Peyer's patch (tissue), 4 donors: ENCODE measurements around the gene CD37. TPM values are rescaled to one million over a fixed set of nuclear protein-coding genes. Genes with fewer than 3 reads are reported as not detected.
A peak's percentile ranks its signal among the peaks of the same experiment; 100 is the strongest.
"Not testable (repeated sequence)": the region's sequence is repeated elsewhere in the genome, so short reads cannot be mapped to it uniquely, and the experiment has no call there.

Experiments used
- DNase-seq, 3 donors: peaks; one replicate each; pipeline ENCODE4 v3.0.0-alpha.2; 2017 to 2019
- H3K27ac ChIP-seq, 4 donors: fragments of 200-600 bp; sonication (generic); one replicate each; pipeline ENCODE4 v1.5.1; 2016 to 2019
- H3K27me3 ChIP-seq, 2 donors: fragments of 200-600 bp; sonication (generic); one replicate each; pipeline ENCODE4 v1.5.1; 2019
- H3K36me3 ChIP-seq, 3 donors: fragments of 200-600 bp; sonication (generic); one replicate each; pipeline ENCODE4 v1.5.1; 2016 to 2019
- H3K4me1 ChIP-seq, 4 donors: fragments of 200-600 bp; sonication (generic); one replicate each; pipeline ENCODE4 v1.5.1; 2016 to 2019
- H3K4me3 ChIP-seq, 4 donors: fragments of 200-600 bp; sonication (generic); 1 replicate in 3 of 4; 2 replicates in 1 of 4; pipeline ENCODE4 v1.5.1; 2016 to 2019; ENCODE audit warnings: mild to moderate bottlenecking in 1 of 4
- H3K9me3 ChIP-seq, 4 donors: fragments of 200-600 bp; sonication (generic); one replicate each; pipeline ENCODE4 v1.5.1; 2016 to 2019; ENCODE audit warnings: mild to moderate bottlenecking in 1 of 4
- CTCF ChIP-seq, 6 experiments: fragments of 450-650 bp in 4 of 6; fragments of 200-600 bp in 2 of 6; sonication (generic) in 1 of 6; IDR thresholded peaks; one replicate each; pipeline ENCODE4 v1.5.1; 2017 to 2019; ENCODE audit warnings: antibody characterized with exemption in 6 of 6, mild to moderate bottlenecking in 3 of 6, moderate library complexity in 1 of 6
- POLR2A ChIP-seq, 2 donors: fragments of 450-650 bp; IDR thresholded peaks; one replicate each; pipeline ENCODE4 v1.5.1; 2017; ENCODE audit warnings: antibody characterized with exemption in 2 of 2, mild to moderate bottlenecking in 2 of 2, moderate library complexity in 2 of 2
- total RNA-seq, 4 donors: library from RNA; depleted of rRNA; stranded (reverse); fragments of >200 nt; gene quantifications; one replicate each; pipeline ENCODE4 v1.1.0, GENCODE V29; 2016

CD37 gene
- total RNA-seq, 4 donors from 2014 or later, result 12.3 to 203 (median 48.4) TPM

DNA sequence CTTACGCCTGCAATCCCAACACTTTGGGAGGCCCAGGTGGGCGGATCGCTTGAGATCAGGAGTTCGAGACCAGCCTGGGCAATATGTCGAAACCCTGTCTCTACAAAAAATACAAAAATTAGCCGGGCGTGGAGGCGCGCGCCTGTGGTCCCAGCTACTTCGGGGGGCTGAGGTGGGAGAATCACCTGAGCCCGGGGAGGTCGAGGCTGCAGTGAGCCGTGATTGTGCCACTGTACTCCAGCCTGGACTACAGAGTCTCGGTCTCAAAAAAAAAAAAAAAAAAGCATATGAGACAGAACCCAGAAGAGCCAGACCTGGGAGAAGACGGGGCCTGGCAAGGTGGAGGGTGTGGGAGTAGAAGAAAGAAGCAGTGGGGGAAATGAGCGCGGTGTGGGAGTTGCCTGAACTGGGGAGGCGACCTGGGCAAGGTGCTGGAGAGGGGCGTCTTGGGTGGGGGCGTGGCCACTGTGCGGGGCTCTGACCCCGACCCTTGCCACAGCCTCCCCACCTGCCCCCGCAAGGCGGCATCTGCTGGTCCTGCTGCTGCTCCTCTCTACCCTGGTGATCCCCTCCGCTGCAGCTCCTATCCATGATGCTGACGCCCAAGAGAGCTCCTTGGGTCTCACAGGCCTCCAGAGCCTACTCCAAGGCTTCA, 29.0 kb downstream of the CD37 start:
- peaks cover 0 to 15% (median 6%) of the 10 kb centered on the region in 4 donors for H3K4me1 ChIP-seq
- peak overlapping the region; percentile 17 to 51 (median 28) for H3K4me3 ChIP-seq
- DNase-seq, result no peak
- H3K9me3 ChIP-seq, result peaks cover 0 to 4% (median 0%) of the 10 kb centered on the region in 4 donors
- no peaks in the 10 kb centered on the region for H3K36me3 ChIP-seq
- H3K27me3 ChIP-seq, result no peaks in the 10 kb centered on the region
- peak overlapping the region; percentile 20 to 84 (median 34) for H3K27ac ChIP-seq
- TF ChIP-seq CTCF (IDR thresholded peaks at IDR 0.05), result no peak
- no peak for TF ChIP-seq POLR2A (IDR thresholded peaks at IDR 0.05)

- no peaks in the 10 kb centered on the region for H3K36me3 ChIP-seq
- no peak overlapping the region for H3K27ac ChIP-seq
- peaks cover 0 to 14% (median 6%) of the 10 kb centered on the region in 4 donors for H3K4me1 ChIP-seq
- H3K27me3 ChIP-seq, result no peaks in the 10 kb centered on the region
- no peak for DNase-seq
- peaks cover 0 to 4% (median 2%) of the 10 kb centered on the region in 4 donors for H3K9me3 ChIP-seq
- H3K4me3 ChIP-seq, result no peak overlapping the region
- TF ChIP-seq CTCF (IDR thresholded peaks at IDR 0.05) (no peak), POLR2A (IDR thresholded peaks at IDR 0.05) (no peak)
Measured at GRCh38 chr19:49366110-49366509, 30.9 kb downstream of the CD37 start.

DNA sequence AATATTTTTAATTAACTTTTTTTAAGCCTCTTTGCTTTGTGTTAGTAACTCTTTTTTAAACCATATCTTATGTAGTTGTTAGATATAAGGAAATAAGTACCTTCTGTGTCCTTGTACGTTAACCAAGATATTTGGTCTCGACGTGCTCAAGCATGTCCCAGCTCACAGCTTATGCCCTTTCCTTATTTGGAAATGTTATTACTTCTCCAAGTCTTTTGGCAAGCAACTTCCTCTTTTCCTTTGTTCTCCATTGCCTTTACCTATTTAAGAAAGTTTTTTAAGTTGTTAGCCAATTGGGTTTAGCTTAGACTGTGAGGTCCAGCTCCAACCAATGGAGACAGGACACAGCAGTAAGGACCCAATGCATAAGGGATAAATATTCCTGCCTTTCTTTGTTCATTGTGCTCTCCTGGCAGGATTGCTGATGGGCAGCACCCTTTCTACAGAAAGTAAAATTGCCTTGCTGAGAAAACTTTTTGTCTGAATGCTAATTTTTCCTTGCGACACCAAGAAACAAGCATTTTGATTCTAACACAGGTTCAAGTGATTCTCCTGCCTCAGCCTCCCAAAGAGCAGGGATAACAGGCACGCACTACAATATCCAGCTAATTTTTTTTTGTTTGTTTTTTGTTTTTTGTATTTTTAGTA, 33.6 kb downstream of the CD37 start:
- H3K4me3 ChIP-seq, result no peak overlapping the region
- peaks cover 0 to 3% (median under 1%) of the 10 kb centered on the region in 4 donors for H3K4me1 ChIP-seq
- H3K27ac ChIP-seq, result no peak overlapping the region
- H3K27me3 ChIP-seq, result no peaks in the 10 kb centered on the region
- no peaks in the 10 kb centered on the region for H3K36me3 ChIP-seq
- H3K9me3 ChIP-seq, result peaks cover 0 to 4% (median 2%) of the 10 kb centered on the region in 4 donors
- no peak for TF ChIP-seq CTCF (IDR thresholded peaks at IDR 0.05)
- no peak for TF ChIP-seq POLR2A (IDR thresholded peaks at IDR 0.05)
- no peak for DNase-seq

DNA sequence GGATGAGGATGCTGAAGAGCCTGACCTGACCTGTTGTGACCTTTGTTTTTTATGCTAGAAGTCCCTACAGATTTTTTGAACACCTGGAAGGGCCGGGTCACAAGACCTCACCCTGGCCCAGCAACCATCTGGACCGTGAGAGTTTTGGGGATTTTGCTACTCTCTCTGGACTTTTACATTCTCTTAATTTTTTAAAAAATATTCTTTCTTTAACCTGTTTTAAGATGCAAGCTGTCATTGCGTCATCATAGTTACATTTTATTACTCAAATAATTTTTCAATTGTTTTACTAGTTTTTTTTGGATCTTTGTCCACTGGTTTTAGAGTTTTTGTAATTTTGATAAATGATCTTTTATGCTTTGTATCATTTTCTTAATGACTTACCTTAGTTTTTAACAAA, 36.0 kb downstream of the CD37 start:
- no peaks in the 10 kb centered on the region for H3K4me1 ChIP-seq
- no peaks in the 10 kb centered on the region for H3K27me3 ChIP-seq
- TF ChIP-seq POLR2A (IDR thresholded peaks at IDR 0.05) (no peak), CTCF (IDR thresholded peaks at IDR 0.05) (no peak)
- H3K4me3 ChIP-seq, result no peak overlapping the region
- DNase-seq, result no peak
- H3K36me3 ChIP-seq, result no peaks in the 10 kb centered on the region
- no peak overlapping the region for H3K27ac ChIP-seq
- peaks cover 0 to 4% (median 2%) of the 10 kb centered on the region in 4 donors for H3K9me3 ChIP-seq

DNA sequence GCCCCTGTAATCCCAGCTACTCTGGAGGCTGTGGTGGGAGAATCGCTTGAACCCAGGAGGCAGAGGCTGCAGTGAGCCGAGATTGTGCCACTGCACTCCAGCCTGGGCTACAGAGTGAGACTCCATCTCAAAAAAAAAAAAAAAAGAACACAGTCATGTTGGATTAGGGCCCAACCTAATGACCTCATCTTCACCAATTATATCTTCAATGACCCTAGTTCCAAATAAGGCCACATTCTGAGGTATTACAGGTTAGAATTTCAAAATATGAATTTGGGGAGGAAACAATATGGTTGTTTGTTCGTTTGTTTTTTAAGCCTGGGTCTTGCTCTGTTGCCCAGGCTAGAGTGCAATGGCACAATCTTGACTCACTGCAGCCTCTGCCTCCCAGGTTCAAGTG, 38.0 kb downstream of the CD37 start:
- not testable (repeated sequence) for H3K36me3 ChIP-seq, DNase-seq, H3K9me3 ChIP-seq, H3K27ac ChIP-seq, H3K4me1 ChIP-seq, H3K4me3 ChIP-seq, H3K27me3 ChIP-seq

GRCh38 chr19:49374665-49375434, 39.6 kb downstream of the CD37 start:
- no peak for DNase-seq
- Histone ChIP-seq H3K27me3 (no peaks in the 10 kb centered on the region), H3K27ac (no peak overlapping the region), H3K36me3 (no peaks in the 10 kb centered on the region), H3K4me1 (no peaks in the 10 kb centered on the region), H3K9me3 (no peaks in the 10 kb centered on the region), H3K4me3 (no peak overlapping the region)
- TF ChIP-seq CTCF (IDR thresholded peaks at IDR 0.05) (no peak), POLR2A (IDR thresholded peaks at IDR 0.05) (no peak)
